ENCODE measurements around the gene CDKN2A. TPM values are rescaled to one million over a fixed set of nuclear protein-coding genes. Genes with fewer than 3 reads are reported as not detected.

The CDKN2A gene
- polyA plus RNA-seq, 1 experiment: 29.7 TPM

GRCh38 chr9:21958833-21959232, 35.4 kb downstream of the CDKN2A start:
- ChIA-PET CTCF (no interaction called here), POLR2A (no interaction called here)

DNA sequence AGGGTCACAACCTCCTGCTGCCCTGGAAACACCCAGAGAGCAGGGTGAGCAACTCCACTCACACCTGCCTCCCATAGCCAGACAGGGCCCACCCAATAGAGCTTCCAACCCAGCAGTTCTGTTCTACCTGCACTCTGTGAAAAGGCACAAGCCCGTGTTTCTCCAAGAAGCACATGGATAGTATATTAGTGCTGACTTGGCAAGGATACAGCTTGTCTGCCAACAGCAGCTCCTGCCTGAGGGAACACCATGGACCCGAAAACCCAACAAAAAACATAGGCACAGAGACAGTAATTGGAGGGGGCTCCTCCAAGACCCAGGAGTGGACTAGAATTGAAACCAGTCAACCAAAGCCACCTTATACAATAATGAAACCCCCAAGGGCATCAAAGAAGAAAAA, 48.6 kb downstream of the CDKN2A start:
- CTCF ChIA-PET: interaction anchor here (0.7 kb wide), 1 partner anchor 517 kb away, joined by 4 read pairs; no protein-coding TSS in a partner anchor
- no peak overlapping the region for H3K4me3 ChIP-seq (ENCODE audit: low read depth, low read length)
- peaks cover 2% of the 10 kb centered on the region for H3K27me3 ChIP-seq (ENCODE audit: control insufficient read depth, insufficient read depth, low read length)
- H3K27ac ChIP-seq (ENCODE audit: low read depth, low read length): no peak overlapping the region
- POLR2A ChIA-PET: no interaction called here
- DNase-seq (ENCODE audit: low read depth, low spot score): no peak
- no peaks in the 10 kb centered on the region; the same call in 1 of the 2 replicates for H3K9me3 ChIP-seq (ENCODE audit: control insufficient read depth, insufficient read depth, low read length)
- TF ChIP-seq, protein P1, sequence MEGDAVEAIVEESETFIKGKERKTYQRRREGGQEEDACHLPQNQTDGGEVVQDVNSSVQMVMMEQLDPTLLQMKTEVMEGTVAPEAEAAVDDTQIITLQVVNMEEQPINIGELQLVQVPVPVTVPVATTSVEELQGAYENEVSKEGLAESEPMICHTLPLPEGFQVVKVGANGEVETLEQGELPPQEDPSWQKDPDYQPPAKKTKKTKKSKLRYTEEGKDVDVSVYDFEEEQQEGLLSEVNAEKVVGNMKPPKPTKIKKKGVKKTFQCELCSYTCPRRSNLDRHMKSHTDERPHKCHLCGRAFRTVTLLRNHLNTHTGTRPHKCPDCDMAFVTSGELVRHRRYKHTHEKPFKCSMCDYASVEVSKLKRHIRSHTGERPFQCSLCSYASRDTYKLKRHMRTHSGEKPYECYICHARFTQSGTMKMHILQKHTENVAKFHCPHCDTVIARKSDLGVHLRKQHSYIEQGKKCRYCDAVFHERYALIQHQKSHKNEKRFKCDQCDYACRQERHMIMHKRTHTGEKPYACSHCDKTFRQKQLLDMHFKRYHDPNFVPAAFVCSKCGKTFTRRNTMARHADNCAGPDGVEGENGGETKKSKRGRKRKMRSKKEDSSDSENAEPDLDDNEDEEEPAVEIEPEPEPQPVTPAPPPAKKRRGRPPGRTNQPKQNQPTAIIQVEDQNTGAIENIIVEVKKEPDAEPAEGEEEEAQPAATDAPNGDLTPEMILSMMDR (IDR thresholded peaks at IDR 0.05; ENCODE audit: low read depth, low read length): no peak

More at GRCh38 chr9:21958833-21959232, 35.4 kb downstream of the CDKN2A start:
- no peak for DNase-seq (ENCODE audit: low read depth, low spot score)
- Histone ChIP-seq H3K9me3 (ENCODE audit: control insufficient read depth, insufficient read depth, low read length) (no peaks in the 10 kb centered on the region), H3K27ac (ENCODE audit: low read depth, low read length) (no peak overlapping the region), H3K27me3 (ENCODE audit: control insufficient read depth, insufficient read depth, low read length) (peaks cover 6% of the 10 kb centered on the region), H3K4me3 (ENCODE audit: low read depth, low read length) (no peak overlapping the region)
- TF ChIP-seq, protein P1 (IDR thresholded peaks at IDR 0.05; ENCODE audit: low read depth, low read length): no peak

DNA sequence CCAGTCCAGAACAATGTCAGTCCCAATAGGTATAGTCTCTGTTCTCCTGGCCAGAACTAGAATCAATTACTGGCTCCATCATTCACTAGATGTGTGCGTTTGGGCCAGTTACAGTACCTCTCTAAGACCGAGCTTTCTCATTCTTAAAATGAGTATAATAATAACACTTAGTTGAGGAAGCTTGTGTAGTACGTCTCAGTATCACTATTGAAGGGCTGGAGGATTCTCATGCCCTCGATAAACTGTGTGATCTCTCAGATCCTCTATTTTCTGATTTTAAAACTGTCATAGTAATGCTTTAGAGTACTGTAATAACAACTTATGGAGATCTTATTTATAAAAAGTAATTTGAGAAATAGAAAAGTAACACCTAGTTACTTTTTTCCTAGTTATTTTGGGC, 50.7 kb downstream of the CDKN2A start:
- Histone ChIP-seq H3K4me3 (ENCODE audit: low read depth, low read length) (no peak overlapping the region), H3K27me3 (ENCODE audit: control insufficient read depth, insufficient read depth, low read length) (peaks cover 2% of the 10 kb centered on the region), H3K9me3 (ENCODE audit: control insufficient read depth, insufficient read depth, low read length) (no peaks in the 10 kb centered on the region), H3K27ac (ENCODE audit: low read depth, low read length) (no peak overlapping the region)
- ChIA-PET CTCF (no interaction called here), POLR2A (no interaction called here)
- TF ChIP-seq, protein P1 (IDR thresholded peaks at IDR 0.05; ENCODE audit: low read depth, low read length): no peak
- no peak for DNase-seq (ENCODE audit: low read depth, low spot score)

DNA sequence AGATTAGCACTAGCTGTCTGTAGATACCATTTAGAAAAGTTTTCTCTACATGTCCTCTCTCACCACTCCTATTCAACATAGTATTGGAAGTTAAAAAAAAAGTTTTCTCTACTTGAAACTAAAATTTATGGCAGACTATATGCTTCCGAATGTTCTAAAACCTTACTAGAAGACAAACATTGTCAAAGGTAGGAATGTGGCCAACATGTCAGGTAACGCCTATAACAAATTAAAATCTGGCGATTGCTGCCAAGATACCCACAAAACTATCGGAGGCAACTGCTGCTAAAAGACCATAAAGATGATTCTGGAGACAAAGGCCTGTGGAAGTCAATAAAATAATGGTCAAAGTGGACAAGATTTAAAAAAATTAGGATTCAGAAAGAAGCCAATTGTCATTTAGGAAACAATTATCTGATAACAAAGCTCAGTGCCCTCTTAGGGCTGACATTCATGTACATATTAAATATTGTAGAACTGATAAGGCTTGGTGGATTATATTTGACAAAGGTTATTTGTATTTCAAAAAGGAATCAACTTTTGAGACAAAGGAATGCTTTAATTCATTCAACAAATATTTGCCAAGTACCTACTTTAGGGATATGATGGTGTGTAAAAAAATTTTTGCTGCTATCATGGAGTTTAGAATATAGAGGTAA, 52.7 kb downstream of the CDKN2A start:
- ChIA-PET POLR2A (interaction anchor here (0.6 kb wide), 1 partner anchor 110 kb away, joined by 4 read pairs; no protein-coding TSS in a partner anchor), CTCF (interaction anchor here (1.0 kb wide), 1 partner anchor 10 kb away, joined by 3 read pairs; no protein-coding TSS in a partner anchor)
- no peak for DNase-seq (ENCODE audit: low read depth, low spot score)
- no peak overlapping the region for H3K4me3 ChIP-seq (ENCODE audit: low read depth, low read length)
- TF ChIP-seq, protein P1 (IDR thresholded peaks at IDR 0.05; ENCODE audit: low read depth, low read length): no peak
- H3K9me3 ChIP-seq (ENCODE audit: control insufficient read depth, insufficient read depth, low read length): no peaks in the 10 kb centered on the region
- H3K27me3 ChIP-seq (ENCODE audit: control insufficient read depth, insufficient read depth, low read length): peaks cover 2% of the 10 kb centered on the region
- no peak overlapping the region for H3K27ac ChIP-seq (ENCODE audit: low read depth, low read length)

DNA sequence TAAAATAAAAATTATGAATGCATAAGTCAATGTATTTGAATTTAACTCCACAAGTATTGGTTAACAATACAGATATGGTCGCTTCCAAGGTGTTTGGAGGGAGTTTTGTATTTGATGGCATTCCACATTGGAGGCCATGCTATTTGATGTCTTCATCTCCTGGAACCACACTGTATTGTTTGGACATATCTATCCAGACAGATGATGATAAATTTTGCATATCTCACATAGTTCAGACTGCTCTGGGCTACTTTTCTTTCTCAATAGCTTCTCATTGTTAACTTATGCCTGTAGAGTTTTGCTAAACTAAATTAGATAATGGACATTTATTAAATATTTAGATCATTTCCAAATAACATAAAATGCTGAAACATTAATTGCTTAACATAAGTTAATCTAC, 58.0 kb downstream of the CDKN2A start:
- Histone ChIP-seq H3K27ac (ENCODE audit: low read depth, low read length) (no peak overlapping the region), H3K4me3 (ENCODE audit: low read depth, low read length) (no peak overlapping the region), H3K9me3 (ENCODE audit: control insufficient read depth, insufficient read depth, low read length) (no peaks in the 10 kb centered on the region), H3K27me3 (ENCODE audit: control insufficient read depth, insufficient read depth, low read length) (no peaks in the 10 kb centered on the region)
- TF ChIP-seq, protein P1 (IDR thresholded peaks at IDR 0.05; ENCODE audit: low read depth, low read length): no peak
- CTCF ChIA-PET: no interaction called here
- POLR2A ChIA-PET: no interaction called here
- no peak for DNase-seq (ENCODE audit: low read depth, low spot score)
